Fibroblast of peridontal ligament (primary cell): ENCODE measurements around the gene JCHAIN.

ENCODE experiments used
- DNase-seq: peaks from one replicate; pipeline ENCODE4 v3.0.0-alpha.2; 2010; ENCODE audit errors: extremely low read depth

JCHAIN gene

DNA sequence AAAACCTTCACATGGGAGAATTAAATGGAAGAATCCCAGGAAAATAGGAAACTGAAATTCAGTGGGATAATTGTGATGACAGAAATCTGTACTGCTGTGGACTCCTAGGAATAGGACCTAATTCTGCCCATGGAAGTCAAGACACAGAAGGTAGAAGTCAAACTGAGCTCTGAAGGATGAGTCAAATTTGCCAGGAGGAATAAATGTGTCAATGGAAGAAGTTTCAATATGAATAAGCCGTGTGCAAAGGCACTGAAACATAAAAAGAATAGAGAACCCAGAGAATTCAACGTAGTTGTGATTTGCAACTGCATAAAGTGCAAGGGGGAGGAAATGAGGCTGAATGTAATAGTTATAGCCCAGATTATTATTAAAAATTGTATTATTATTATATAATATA is 26.1 kb downstream of the JCHAIN start:
- DNase-seq = no peak

GRCh38 chr4:70637239-70637913 is 28.9 kb downstream of the JCHAIN start:
- DNase-seq = peak; percentile 23

GRCh38 chr4:70634482-70634881 is 31.8 kb downstream of the JCHAIN start:
- no peak for DNase-seq

DNA sequence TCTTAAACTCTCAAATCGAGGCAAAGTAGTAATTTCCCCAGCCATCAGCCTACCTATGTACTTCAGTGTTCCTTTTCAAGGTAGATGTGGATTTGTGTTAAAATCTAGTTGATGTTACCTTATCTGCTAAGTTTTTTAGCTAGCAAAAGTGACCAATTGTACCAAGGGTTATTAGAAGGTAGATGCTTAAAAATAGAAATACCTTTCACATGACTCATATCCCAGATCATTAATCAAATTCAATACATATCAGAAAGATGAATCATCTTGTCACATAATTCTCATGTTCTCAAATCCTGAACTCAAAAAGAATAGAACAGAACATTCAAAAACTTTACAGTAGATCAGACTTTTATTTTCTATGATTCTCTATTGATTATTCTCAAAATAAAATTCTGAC is 34.3 kb downstream of the JCHAIN start:
- DNase-seq = peak; percentile 28

DNA sequence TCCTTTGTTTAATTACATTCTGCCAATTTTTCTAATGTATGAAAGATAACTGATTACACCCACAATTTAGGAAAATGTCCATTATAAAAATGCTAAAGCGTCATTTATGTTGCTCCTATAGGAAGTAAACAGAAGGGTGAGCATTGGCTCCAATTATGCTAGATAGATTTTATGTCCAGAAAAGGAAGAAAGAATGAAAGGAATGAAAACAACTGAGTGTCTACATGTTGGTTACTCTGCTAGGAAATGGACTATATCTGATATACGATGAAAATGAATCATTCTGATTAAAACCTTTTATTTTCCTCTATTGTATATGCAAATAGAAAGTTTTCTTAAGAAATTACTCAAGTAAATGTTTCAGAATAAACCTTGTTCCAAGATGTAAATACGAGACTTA is 36.1 kb downstream of the JCHAIN start:
- no peak for DNase-seq

- DNase-seq = no peak
Measured at GRCh38 chr4:70629469-70630090, 36.7 kb downstream of the JCHAIN start.

GRCh38 chr4:70628444-70628843 is 37.9 kb downstream of the JCHAIN start, which contains the start of gene ENAM:
TSS of gene ENAM (plus strand) at chr4:70628744. CDS start at chr4:70629501, 757 bp downstream.
- DNase-seq = no peak

DNA sequence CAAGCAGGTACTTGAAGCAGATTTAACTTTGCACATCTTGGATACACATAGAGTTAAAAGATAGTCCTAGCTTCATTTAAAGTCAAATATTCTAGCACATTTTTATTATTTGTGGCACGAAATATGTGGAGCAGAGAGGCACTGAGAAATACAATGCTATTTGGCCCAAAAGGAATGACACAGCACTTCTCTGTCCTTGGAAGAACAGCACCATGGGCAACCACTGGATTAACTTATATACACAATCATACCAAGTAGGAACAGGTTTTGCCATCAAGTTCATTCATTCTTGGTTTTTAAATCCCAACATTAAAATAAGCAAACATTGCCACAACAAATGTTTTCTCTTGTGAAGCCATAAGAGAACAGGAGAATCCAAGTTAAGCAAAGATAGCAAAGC is 38.7 kb downstream of the JCHAIN start:
- peak; percentile 39 for DNase-seq

DNA sequence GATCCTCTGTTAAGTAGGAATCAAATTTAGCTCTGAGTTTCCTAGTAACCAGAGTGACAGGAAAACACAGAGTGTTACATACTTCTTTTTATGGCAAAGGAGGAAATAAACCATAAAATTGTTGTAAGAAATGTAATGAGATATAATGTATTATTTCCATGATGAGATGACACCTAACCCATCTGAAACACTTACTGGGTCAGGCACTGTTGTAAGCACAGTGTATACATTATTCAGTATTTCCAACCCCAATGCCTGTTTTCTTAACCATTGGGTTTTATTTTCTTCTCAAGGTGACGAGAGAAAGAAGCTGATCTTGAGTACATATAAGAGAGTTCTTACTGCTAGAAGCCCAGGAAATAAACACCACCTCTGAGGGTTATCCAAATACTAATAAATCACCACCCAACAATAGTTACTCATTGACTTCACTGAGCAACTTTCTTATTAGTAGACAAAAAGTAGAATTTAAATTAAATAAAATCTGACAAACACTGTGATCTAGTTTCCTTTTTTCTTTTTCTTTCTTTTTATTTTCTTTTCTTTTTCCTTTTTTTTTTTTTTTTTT is 42.0 kb downstream of the JCHAIN start:
- DNase-seq = no peak

GRCh38 chr4:70623323-70623722 is 43.0 kb downstream of the JCHAIN start:
- no peak for DNase-seq

- no peak for DNase-seq
Measured at GRCh38 chr4:70619778-70620177, 46.5 kb downstream of the JCHAIN start.

- DNase-seq = no peak
Measured at GRCh38 chr4:70619288-70619687, 47.0 kb downstream of the JCHAIN start.

GRCh38 chr4:70614184-70614555 is 52.1 kb downstream of the JCHAIN start:
- DNase-seq = no peak

DNA sequence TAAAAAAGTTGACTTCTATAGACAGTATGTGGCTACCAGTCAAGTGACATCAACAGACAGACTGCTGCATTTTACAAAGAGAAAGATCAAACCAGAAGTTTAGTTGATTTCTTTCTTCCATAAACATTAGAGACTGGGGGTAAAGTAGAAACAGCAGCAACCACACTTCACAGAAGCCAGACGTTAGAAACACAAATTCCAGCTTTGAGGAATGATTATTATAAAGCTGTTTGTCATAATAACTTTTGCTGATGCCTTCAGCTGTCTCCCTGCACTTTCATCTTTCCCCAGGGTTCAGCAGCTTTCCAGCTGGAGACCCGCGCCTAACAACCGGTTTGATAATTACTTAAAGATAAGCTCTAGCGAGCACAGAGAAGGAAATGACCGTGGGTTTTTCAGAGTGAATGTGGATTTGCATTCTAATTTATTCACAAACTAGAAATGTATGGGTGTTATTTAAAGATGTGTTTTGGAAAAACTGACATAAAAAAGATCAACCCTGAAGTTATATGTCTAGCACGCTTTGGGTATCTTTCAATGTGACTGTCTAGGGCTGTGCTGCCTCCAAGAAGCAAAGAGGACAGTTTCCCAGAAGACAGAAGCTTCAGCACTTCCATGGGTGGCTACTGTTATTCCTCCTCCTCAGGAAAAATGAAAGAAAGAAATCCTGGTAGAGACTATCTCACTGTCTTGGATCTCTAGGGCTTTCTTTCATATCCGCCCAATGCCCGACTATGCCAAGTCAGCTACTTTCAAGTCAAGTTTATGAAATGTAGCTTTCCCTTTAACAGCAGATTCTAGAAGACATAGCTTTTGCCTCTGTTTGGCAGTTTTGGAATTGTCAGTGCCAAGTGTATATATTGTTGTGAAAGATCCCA is 52.8 kb downstream of the JCHAIN start:
- DNase-seq = peak; percentile 58

DNA sequence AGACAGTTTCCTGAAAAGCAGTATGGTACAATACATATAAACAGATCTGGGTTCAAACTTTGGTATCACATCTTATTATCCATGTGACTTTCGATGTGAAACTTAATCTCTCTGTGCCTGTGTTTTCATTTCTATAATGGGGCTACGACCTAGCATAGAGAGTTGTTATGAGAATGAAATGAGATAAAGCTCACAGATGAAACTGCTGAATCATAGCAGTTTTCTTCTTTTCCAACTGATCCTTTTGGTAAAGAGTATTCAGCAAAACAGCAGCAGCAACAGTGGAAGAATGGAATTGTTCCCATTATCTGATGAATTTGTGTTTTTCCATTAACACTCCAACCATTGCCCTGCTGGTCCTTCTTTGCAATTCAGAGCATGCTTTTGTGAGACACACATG is 58.0 kb downstream of the JCHAIN start:
- no peak for DNase-seq

GRCh38 chr4:70607334-70607853 is 58.9 kb downstream of the JCHAIN start:
- no peak for DNase-seq

- DNase-seq = no peak
Measured at GRCh38 chr4:70606459-70606858, 59.8 kb downstream of the JCHAIN start.
